Measurements from ENCODE around the gene RPL21.
A peak's percentile ranks its signal among the peaks of the same experiment; 100 is the strongest.

Gene RPL21

GRCh38 chr13:27283906-27284493, 32.6 kb downstream of the RPL21 start:
- TF ChIP-seq MAX (IDR thresholded peaks at IDR 0.05) (no peak), RAD21 (IDR thresholded peaks at IDR 0.05; ENCODE audit: low read depth) (peak; percentile 65), FOXM1 (IDR thresholded peaks at IDR 0.05; ENCODE audit: borderline replicate concordance, low read depth) (no peak)

- TF ChIP-seq USF1 (IDR thresholded peaks at IDR 0.05) (no peak), CEBPB (IDR thresholded peaks at IDR 0.05) (no peak), NFIC (IDR thresholded peaks at IDR 0.05) (no peak), RAD21 (IDR thresholded peaks at IDR 0.05; ENCODE audit: low read depth) (no peak), EGR1 (IDR thresholded peaks at IDR 0.05) (no peak), MAX (IDR thresholded peaks at IDR 0.05) (no peak), ZBTB7A (IDR thresholded peaks at IDR 0.05; ENCODE audit: low read depth) (no peak), TCF12 (IDR thresholded peaks at IDR 0.05; ENCODE audit: low read depth) (no peak), EP300 (IDR thresholded peaks at IDR 0.05; ENCODE audit: borderline replicate concordance) (no peak), YY1 (IDR thresholded peaks at IDR 0.05; ENCODE audit: low read depth) (no peak), TEAD4 (IDR thresholded peaks at IDR 0.05) (no peak), TAF1 (IDR thresholded peaks at IDR 0.05; ENCODE audit: low read depth) (no peak), CREB1 (IDR thresholded peaks at IDR 0.05; ENCODE audit: low read depth) (no peak)
- TF ChIP-seq, protein P1, sequence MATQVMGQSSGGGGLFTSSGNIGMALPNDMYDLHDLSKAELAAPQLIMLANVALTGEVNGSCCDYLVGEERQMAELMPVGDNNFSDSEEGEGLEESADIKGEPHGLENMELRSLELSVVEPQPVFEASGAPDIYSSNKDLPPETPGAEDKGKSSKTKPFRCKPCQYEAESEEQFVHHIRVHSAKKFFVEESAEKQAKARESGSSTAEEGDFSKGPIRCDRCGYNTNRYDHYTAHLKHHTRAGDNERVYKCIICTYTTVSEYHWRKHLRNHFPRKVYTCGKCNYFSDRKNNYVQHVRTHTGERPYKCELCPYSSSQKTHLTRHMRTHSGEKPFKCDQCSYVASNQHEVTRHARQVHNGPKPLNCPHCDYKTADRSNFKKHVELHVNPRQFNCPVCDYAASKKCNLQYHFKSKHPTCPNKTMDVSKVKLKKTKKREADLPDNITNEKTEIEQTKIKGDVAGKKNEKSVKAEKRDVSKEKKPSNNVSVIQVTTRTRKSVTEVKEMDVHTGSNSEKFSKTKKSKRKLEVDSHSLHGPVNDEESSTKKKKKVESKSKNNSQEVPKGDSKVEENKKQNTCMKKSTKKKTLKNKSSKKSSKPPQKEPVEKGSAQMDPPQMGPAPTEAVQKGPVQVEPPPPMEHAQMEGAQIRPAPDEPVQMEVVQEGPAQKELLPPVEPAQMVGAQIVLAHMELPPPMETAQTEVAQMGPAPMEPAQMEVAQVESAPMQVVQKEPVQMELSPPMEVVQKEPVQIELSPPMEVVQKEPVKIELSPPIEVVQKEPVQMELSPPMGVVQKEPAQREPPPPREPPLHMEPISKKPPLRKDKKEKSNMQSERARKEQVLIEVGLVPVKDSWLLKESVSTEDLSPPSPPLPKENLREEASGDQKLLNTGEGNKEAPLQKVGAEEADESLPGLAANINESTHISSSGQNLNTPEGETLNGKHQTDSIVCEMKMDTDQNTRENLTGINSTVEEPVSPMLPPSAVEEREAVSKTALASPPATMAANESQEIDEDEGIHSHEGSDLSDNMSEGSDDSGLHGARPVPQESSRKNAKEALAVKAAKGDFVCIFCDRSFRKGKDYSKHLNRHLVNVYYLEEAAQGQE (IDR thresholded peaks at IDR 0.05; ENCODE audit: low read depth), result no peak
Measured at GRCh38 chr13:27288392-27288791, 37.0 kb downstream of the RPL21 start.

- TF ChIP-seq ZBTB7A (IDR thresholded peaks at IDR 0.05; ENCODE audit: low read depth) (no peak), TAF1 (IDR thresholded peaks at IDR 0.05; ENCODE audit: low read depth) (no peak), RAD21 (IDR thresholded peaks at IDR 0.05; ENCODE audit: low read depth) (no peak), EP300 (IDR thresholded peaks at IDR 0.05; ENCODE audit: borderline replicate concordance) (no peak), FOXM1 (IDR thresholded peaks at IDR 0.05; ENCODE audit: borderline replicate concordance, low read depth) (no peak), NFIC (IDR thresholded peaks at IDR 0.05) (no peak), CEBPB (IDR thresholded peaks at IDR 0.05) (no peak), CREB1 (IDR thresholded peaks at IDR 0.05; ENCODE audit: low read depth) (no peak)
Measured at GRCh38 chr13:27289011-27289665, 37.8 kb downstream of the RPL21 start.

GRCh38 chr13:27290715-27291114, 39.4 kb downstream of the RPL21 start:
- no peak for TF ChIP-seq TCF12 (IDR thresholded peaks at IDR 0.05; ENCODE audit: low read depth)
- TF ChIP-seq FOXM1 (IDR thresholded peaks at IDR 0.05; ENCODE audit: borderline replicate concordance, low read depth), result no peak
- no peak for TF ChIP-seq NFIC (IDR thresholded peaks at IDR 0.05)
- TF ChIP-seq EP300 (IDR thresholded peaks at IDR 0.05; ENCODE audit: borderline replicate concordance), result no peak
- no peak for TF ChIP-seq YY1 (IDR thresholded peaks at IDR 0.05; ENCODE audit: low read depth)
- no peak for TF ChIP-seq TEAD4 (IDR thresholded peaks at IDR 0.05)
- TF ChIP-seq TAF1 (IDR thresholded peaks at IDR 0.05; ENCODE audit: low read depth), result no peak
- TF ChIP-seq CEBPB (IDR thresholded peaks at IDR 0.05), result no peak
- no peak for TF ChIP-seq CREB1 (IDR thresholded peaks at IDR 0.05; ENCODE audit: low read depth)
- no peak for TF ChIP-seq EGR1 (IDR thresholded peaks at IDR 0.05)

GRCh38 chr13:27293076-27293691, 41.8 kb downstream of the RPL21 start:
- TF ChIP-seq YY1 (IDR thresholded peaks at IDR 0.05; ENCODE audit: low read depth) (no peak), RAD21 (IDR thresholded peaks at IDR 0.05; ENCODE audit: low read depth) (no peak), CEBPB (IDR thresholded peaks at IDR 0.05) (no peak), USF1 (IDR thresholded peaks at IDR 0.05) (no peak), CREB1 (IDR thresholded peaks at IDR 0.05; ENCODE audit: low read depth) (no peak), TCF12 (IDR thresholded peaks at IDR 0.05; ENCODE audit: low read depth) (no peak), FOXM1 (IDR thresholded peaks at IDR 0.05; ENCODE audit: borderline replicate concordance, low read depth) (no peak), TEAD4 (IDR thresholded peaks at IDR 0.05) (no peak), MAX (IDR thresholded peaks at IDR 0.05) (no peak), NFIC (IDR thresholded peaks at IDR 0.05) (no peak), EP300 (IDR thresholded peaks at IDR 0.05; ENCODE audit: borderline replicate concordance) (no peak)
- TF ChIP-seq, protein P1 (IDR thresholded peaks at IDR 0.05; ENCODE audit: low read depth), result no peak

Measured in Ishikawa (cell line).